Osteocyte (in vitro differentiated cells): Measurements from ENCODE around the gene AKNA. TPM values are rescaled to one million over a fixed set of nuclear protein-coding genes. Genes with fewer than 3 reads are reported as not detected.

Source experiments
- DNase-seq: peaks from one replicate; pipeline ENCODE4 v3.0.0; 2021; ENCODE audit warnings: mixed read lengths; ENCODE audit not compliant: unreplicated experiment; ENCODE audit errors: extremely low spot score
- H3K27ac Mint-ChIP-seq: one replicate; pipeline ENCODE4 v1.8.0; 2021; ENCODE audit warnings: mild to moderate bottlenecking, mixed read lengths; ENCODE audit not compliant: unreplicated experiment
- H3K27me3 Mint-ChIP-seq: one replicate; pipeline ENCODE4 v1.8.0; 2021; ENCODE audit warnings: mixed read lengths; ENCODE audit not compliant: unreplicated experiment
- H3K36me3 Mint-ChIP-seq: one replicate; pipeline ENCODE4 v1.8.0; 2021; ENCODE audit warnings: mixed read lengths; ENCODE audit not compliant: unreplicated experiment
- H3K4me1 Mint-ChIP-seq: one replicate; pipeline ENCODE4 v1.8.0; 2021; ENCODE audit warnings: mixed read lengths; ENCODE audit not compliant: unreplicated experiment
- H3K4me3 Mint-ChIP-seq: one replicate; pipeline ENCODE4 v1.8.0; 2021; ENCODE audit warnings: mild to moderate bottlenecking, moderate library complexity, mixed read lengths; ENCODE audit not compliant: unreplicated experiment
- H3K9me3 Mint-ChIP-seq: one replicate; pipeline ENCODE4 v1.8.0; 2021; ENCODE audit warnings: mixed read lengths; ENCODE audit not compliant: unreplicated experiment
- total RNA-seq: library from RNA; stranded (reverse); gene quantifications from 2 replicates; pipeline ENCODE4 v1.2.1, GENCODE V29; 2021
- TF ChIP-seq, protein P1 (sequence below): fragments of 200-600 bp; sonication (generic); IDR thresholded peaks from 2 replicates; pipeline ENCODE4 v1.5.0; 2021; ENCODE audit warnings: antibody characterized with exemption, mild to moderate bottlenecking, moderate library complexity

Gene AKNA
- total RNA-seq, 1 donor from 2014 or later = 36.0 TPM

DNA sequence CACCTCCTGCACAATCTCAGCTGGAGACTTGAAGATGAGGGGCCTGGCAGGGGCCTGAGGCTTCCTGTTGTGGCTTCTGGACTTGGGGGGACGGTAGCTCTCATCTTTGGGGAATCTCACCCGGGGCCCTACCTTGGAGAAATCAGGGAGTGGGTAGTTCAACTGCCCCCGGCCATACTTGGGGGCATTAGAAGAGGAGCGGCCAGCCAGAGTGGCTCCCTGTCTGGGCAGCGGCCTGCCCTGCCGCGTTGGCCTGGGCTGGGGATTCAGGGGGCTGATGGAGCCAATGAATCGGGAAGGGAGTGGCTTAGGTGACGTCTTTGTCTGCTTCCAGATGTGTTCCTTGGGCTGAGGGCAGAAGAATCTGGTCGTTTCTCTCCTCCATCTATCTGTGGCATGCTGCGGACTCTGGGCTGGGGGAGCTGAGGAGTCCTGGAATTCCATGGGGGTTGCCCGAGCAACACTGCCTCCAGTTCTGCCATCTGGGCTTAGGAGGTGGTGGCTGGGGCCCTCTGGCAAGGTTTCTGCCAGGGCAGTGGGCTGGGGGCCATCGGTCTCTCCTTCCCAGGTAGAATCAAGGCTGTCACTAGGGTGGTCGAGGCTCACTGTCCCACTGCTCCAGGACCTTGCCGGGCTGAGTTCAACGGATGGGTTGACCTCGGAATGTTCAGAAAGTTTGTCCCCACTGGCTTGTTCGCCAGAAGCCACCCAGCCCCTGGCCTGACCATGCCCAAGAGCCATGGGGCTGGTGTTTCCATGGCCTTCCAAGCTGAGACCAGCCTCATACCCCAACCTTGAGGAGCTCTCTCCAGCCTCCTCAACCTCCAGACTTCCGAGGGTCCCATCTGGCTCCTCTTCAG, 11.0 kb downstream of the AKNA start:
- Mint-ChIP-seq H3K4me3 (no peak overlapping the region), H3K36me3 (peaks cover 36% of the 10 kb centered on the region), H3K9me3 (no peaks in the 10 kb centered on the region), H3K4me1 (peaks cover 3% of the 10 kb centered on the region), H3K27ac (no peak overlapping the region), H3K27me3 (no peaks in the 10 kb centered on the region)
- DNase-seq = no peak
- TF ChIP-seq, protein P1, sequence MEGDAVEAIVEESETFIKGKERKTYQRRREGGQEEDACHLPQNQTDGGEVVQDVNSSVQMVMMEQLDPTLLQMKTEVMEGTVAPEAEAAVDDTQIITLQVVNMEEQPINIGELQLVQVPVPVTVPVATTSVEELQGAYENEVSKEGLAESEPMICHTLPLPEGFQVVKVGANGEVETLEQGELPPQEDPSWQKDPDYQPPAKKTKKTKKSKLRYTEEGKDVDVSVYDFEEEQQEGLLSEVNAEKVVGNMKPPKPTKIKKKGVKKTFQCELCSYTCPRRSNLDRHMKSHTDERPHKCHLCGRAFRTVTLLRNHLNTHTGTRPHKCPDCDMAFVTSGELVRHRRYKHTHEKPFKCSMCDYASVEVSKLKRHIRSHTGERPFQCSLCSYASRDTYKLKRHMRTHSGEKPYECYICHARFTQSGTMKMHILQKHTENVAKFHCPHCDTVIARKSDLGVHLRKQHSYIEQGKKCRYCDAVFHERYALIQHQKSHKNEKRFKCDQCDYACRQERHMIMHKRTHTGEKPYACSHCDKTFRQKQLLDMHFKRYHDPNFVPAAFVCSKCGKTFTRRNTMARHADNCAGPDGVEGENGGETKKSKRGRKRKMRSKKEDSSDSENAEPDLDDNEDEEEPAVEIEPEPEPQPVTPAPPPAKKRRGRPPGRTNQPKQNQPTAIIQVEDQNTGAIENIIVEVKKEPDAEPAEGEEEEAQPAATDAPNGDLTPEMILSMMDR = no peak

DNA sequence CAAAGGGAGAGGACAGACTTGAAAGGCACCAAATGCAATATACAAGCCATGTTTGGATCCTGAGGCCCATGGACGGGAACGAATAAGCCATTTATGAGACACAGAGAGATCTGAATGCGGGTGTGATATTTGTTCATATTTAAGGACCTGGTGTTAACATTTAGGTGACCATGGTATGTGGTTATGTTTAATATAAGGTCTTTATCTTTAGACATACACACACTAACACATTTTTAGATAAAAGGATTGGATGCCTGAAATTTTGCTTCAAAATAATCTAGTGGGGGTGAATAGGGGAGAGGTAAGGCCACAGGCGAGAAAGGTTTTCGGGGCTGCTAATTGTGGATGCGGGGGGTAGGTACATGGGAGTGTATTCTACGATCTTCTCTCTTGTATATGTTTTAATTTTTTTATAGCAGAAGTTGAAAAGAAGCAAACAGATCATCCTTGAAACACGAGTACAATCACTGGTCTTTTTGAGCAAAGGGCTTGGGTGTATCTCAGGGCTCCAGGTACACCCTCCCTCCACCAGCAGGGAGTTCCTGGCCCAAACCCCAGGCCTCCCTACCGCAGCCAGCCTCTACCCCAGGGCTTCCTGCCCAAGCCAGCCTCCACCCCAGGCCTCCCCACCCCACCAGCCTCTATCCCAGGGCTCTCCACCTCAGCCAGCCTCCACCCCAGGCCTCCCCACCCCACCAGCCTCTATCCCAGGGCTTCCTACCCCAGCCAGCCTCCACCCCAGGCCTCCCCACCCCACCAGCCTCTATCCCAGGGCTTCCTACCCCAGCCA, 12.2 kb downstream of the AKNA start:
- Mint-ChIP-seq H3K36me3 (peaks cover 42% of the 10 kb centered on the region), H3K27me3 (no peaks in the 10 kb centered on the region), H3K4me3 (no peak overlapping the region), H3K27ac (no peak overlapping the region), H3K9me3 (no peaks in the 10 kb centered on the region), H3K4me1 (peaks cover 3% of the 10 kb centered on the region)
- TF ChIP-seq, protein P1 = no peak
- no peak for DNase-seq

DNA sequence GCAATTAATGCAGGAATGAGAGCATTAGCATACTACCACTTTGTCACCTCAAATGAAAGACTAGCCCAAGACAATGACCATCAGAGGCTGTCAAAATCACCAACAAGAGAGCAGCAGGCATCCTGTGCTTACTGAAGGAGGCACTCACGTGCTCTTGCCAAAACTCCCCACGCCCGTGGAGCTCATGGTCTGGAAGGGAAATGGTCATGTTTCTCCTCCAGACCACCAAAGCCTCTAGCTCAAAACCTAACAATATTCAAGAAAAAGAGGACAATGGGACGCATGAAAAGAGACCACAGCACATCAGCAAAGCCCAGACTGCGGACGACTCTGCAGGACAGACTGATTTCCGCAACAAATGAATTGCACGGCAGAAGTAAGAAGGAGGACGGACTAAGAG, 12.8 kb downstream of the AKNA start:
- Mint-ChIP-seq H3K4me1 (peaks cover 3% of the 10 kb centered on the region), H3K9me3 (no peaks in the 10 kb centered on the region), H3K27me3 (no peaks in the 10 kb centered on the region), H3K4me3 (no peak overlapping the region), H3K36me3 (peaks cover 39% of the 10 kb centered on the region), H3K27ac (no peak overlapping the region)
- TF ChIP-seq, protein P1 = no peak
- no peak for DNase-seq

DNA sequence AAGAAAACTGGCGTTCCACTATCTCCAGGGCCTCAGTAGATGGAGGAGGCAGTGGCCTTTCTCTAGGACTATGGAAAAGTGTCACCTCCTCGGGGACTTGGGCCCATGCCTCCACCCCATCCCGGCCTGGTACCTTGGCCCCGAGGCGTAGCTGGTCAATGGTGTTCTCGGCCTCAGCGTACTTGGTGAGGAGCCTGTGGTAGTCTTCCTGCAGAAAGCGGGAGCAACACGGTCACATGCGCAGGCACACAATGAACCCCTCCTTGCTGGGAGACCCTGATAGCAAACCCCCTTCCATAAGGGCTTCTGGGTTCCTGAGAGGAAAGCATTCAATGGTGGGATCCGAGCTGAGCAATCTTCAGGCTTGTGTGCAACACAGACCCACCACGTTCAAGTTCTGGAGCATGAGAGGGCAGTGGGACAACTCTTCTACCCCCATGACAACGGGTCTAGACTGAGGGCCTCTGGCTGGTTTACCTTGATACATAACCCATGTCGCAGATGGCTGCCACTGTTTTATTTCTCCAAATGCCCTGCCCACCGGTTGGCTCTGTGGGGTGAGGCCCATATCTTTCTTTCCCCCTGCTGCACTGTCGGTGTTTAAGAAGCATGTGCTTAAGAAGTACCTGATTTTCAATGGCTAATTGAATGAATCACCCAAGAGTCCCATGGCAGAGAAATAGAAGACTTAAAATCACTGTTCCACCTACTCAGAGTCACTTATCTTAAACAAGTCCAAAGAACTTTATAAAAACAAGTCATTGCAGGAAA, 13.6 kb downstream of the AKNA start:
- Mint-ChIP-seq H3K4me1 (peaks cover 3% of the 10 kb centered on the region), H3K9me3 (no peaks in the 10 kb centered on the region), H3K27me3 (no peaks in the 10 kb centered on the region), H3K36me3 (peaks cover 37% of the 10 kb centered on the region), H3K27ac (no peak overlapping the region), H3K4me3 (no peak overlapping the region)
- no peak for DNase-seq
- TF ChIP-seq, protein P1 = no peak
